Measurements from ENCODE around the gene ATP11B.

DNA sequence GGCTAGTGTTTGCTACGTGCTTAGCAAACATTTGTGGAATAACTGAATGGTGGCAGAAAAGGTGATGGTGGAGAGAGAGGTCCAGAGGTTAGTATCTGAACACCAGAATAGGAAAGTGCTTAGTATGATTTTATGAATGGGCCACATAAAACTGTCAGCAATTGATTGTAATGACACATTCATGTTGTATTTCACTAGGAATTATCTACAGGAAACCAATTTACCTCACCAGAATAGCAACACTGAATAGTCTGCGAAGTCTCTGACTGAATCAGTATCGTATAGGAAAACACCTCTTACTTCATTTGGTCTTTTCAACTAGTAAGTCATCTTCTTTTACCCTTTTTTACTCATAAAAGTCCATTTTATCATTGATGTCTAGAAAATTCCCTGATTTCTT, 8.2 kb upstream of the ATP11B start:
- no peak for TF ChIP-seq EZH2 (IDR thresholded peaks at IDR 0.05; ENCODE audit: insufficient read depth, poor library complexity, severe bottlenecking)
- no peak for TF ChIP-seq EZH2phosphoT487 (IDR thresholded peaks at IDR 0.05; ENCODE audit: insufficient read depth, low read depth)

Data from GM23248 (cell line).